Skeletal muscle satellite cell (primary cell): ENCODE measurements around the gene PROP1.
"Not testable (repeated sequence)": the region's sequence is repeated elsewhere in the genome, so short reads cannot be mapped to it uniquely, and the experiment has no call there.

ENCODE experiments used
- H3K27me3 ChIP-seq: 2 replicates; pipeline ENCODE4 v1.7.0; 2013; ENCODE audit warnings: low read length; ENCODE audit not compliant: control insufficient read depth, insufficient read depth
- H3K36me3 ChIP-seq: 2 replicates; pipeline ENCODE4 v1.7.0; 2013; ENCODE audit warnings: mild to moderate bottlenecking, control low read depth, low read length; ENCODE audit not compliant: insufficient read depth
- H3K4me1 ChIP-seq: 2 replicates; pipeline ENCODE4 v1.7.0; 2013; ENCODE audit warnings: low read length; ENCODE audit not compliant: control insufficient read depth, insufficient read depth
- H3K4me2 ChIP-seq: 2 replicates; pipeline ENCODE4 v1.7.0; 2013; ENCODE audit warnings: mild to moderate bottlenecking, low read length
- H3K4me3 ChIP-seq: 2 replicates; pipeline ENCODE4 v1.7.0; 2013; ENCODE audit warnings: low read length
- H3K9ac ChIP-seq: 2 replicates; pipeline ENCODE4 v1.7.0; 2013; ENCODE audit warnings: mild to moderate bottlenecking, low read depth, low read length, moderate library complexity
- H3K9me3 ChIP-seq: replicated peaks from 2 replicates; pipeline ENCODE4 v1.7.0; 2013; ENCODE audit warnings: mild to moderate bottlenecking, control low read depth, low read length

PROP1 gene

GRCh38 chr5:177963966-177964365 lies 32.1 kb downstream of the PROP1 start:
- Histone ChIP-seq H3K4me1 (peaks cover 8% of the 10 kb centered on the region), H3K9me3 (no peaks in the 10 kb centered on the region), H3K36me3 (no peaks in the 10 kb centered on the region), H3K9ac (no peak overlapping the region), H3K27me3 (no peaks in the 10 kb centered on the region), H3K4me3 (no peak overlapping the region), H3K4me2 (no peak overlapping the region)

- Histone ChIP-seq H3K4me1 (no peaks in the 10 kb centered on the region), H3K9me3 (no peaks in the 10 kb centered on the region), H3K9ac (no peak overlapping the region), H3K4me2 (no peak overlapping the region), H3K27me3 (no peaks in the 10 kb centered on the region), H3K4me3 (no peak overlapping the region), H3K36me3 (no peaks in the 10 kb centered on the region)
Observed at GRCh38 chr5:177959315-177959714, 36.7 kb downstream of the PROP1 start.

GRCh38 chr5:177958696-177959095 lies 37.3 kb downstream of the PROP1 start:
- H3K9me3 ChIP-seq, result no peaks in the 10 kb centered on the region
- no peak overlapping the region for H3K4me2 ChIP-seq
- H3K27me3 ChIP-seq, result no peaks in the 10 kb centered on the region
- H3K4me1 ChIP-seq, result no peaks in the 10 kb centered on the region
- H3K9ac ChIP-seq, result no peak overlapping the region
- no peaks in the 10 kb centered on the region for H3K36me3 ChIP-seq
- H3K4me3 ChIP-seq, result no peak overlapping the region

- Histone ChIP-seq H3K4me1 (no peaks in the 10 kb centered on the region), H3K4me2 (no peak overlapping the region), H3K9me3 (no peaks in the 10 kb centered on the region), H3K36me3 (no peaks in the 10 kb centered on the region), H3K9ac (no peak overlapping the region), H3K27me3 (no peaks in the 10 kb centered on the region), H3K4me3 (no peak overlapping the region)
Observed at GRCh38 chr5:177957241-177957640, 38.8 kb downstream of the PROP1 start.

- not testable (repeated sequence) for H3K4me2 ChIP-seq, H3K4me1 ChIP-seq, H3K4me3 ChIP-seq, H3K27me3 ChIP-seq, H3K9me3 ChIP-seq, H3K9ac ChIP-seq, H3K36me3 ChIP-seq
Observed at GRCh38 chr5:177953101-177953500, 42.9 kb downstream of the PROP1 start.

GRCh38 chr5:177949656-177950055 lies 46.4 kb downstream of the PROP1 start:
- not testable (repeated sequence) for H3K4me1 ChIP-seq, H3K9ac ChIP-seq, H3K4me3 ChIP-seq, H3K27me3 ChIP-seq, H3K4me2 ChIP-seq, H3K36me3 ChIP-seq, H3K9me3 ChIP-seq

GRCh38 chr5:177949065-177949464 lies 47.0 kb downstream of the PROP1 start:
- H3K4me1 ChIP-seq, H3K4me2 ChIP-seq, H3K9me3 ChIP-seq, H3K36me3 ChIP-seq, H3K27me3 ChIP-seq, H3K4me3 ChIP-seq, H3K9ac ChIP-seq: not testable (repeated sequence)

GRCh38 chr5:177947912-177948311 lies 48.1 kb downstream of the PROP1 start:
- not testable (repeated sequence) for H3K9me3 ChIP-seq, H3K27me3 ChIP-seq, H3K4me2 ChIP-seq, H3K4me1 ChIP-seq, H3K9ac ChIP-seq, H3K36me3 ChIP-seq, H3K4me3 ChIP-seq

- H3K27me3 ChIP-seq, H3K9ac ChIP-seq, H3K9me3 ChIP-seq, H3K4me2 ChIP-seq, H3K4me1 ChIP-seq, H3K4me3 ChIP-seq, H3K36me3 ChIP-seq: not testable (repeated sequence)
Observed at GRCh38 chr5:177945601-177946283, 50.3 kb downstream of the PROP1 start.

GRCh38 chr5:177945145-177945544 lies 50.9 kb downstream of the PROP1 start:
- H3K36me3 ChIP-seq, H3K9ac ChIP-seq, H3K4me3 ChIP-seq, H3K4me1 ChIP-seq, H3K27me3 ChIP-seq, H3K9me3 ChIP-seq, H3K4me2 ChIP-seq: not testable (repeated sequence)

GRCh38 chr5:177943805-177944736 lies 52.0 kb downstream of the PROP1 start:
- Histone ChIP-seq H3K9ac (peak overlapping the region; percentile 41), H3K4me3 (peak overlapping the region; percentile 69), H3K4me2 (peak overlapping the region; percentile 88)
- not testable (repeated sequence) for H3K27me3 ChIP-seq, H3K36me3 ChIP-seq, H3K4me1 ChIP-seq, H3K9me3 ChIP-seq

GRCh38 chr5:177942896-177943295 lies 53.1 kb downstream of the PROP1 start:
- not testable (repeated sequence) for H3K36me3 ChIP-seq, H3K4me2 ChIP-seq, H3K27me3 ChIP-seq, H3K9me3 ChIP-seq, H3K9ac ChIP-seq, H3K4me3 ChIP-seq, H3K4me1 ChIP-seq
